A673 (cell line): Measurements from ENCODE around the gene NUMA1. TPM values are rescaled to one million over a fixed set of nuclear protein-coding genes. Genes with fewer than 3 reads are reported as not detected.
A peak's percentile ranks its signal among the peaks of the same experiment; 100 is the strongest.

Source experiments
- BruUV-seq: library from RNA; stranded (reverse); fragments of 400-500 nt; replicated peaks from 2 replicates; lab custom pipeline; 2021; lab: Mats Ljungman, UMichigan
- CTCF ChIA-PET: fragments of 300-600 bp; sonication (Branson Sonifier 250); formaldehyde crosslinking; loops from one replicate; lab custom pipeline; 2022; ENCODE audit warnings: antibody characterized with exemption; lab: Charles Lee
- POLR2A ChIA-PET: fragments of 300-600 bp; sonication (Branson Sonifier 250); formaldehyde crosslinking; loops from one replicate; lab custom pipeline; 2022; ENCODE audit warnings: antibody characterized with exemption; ENCODE audit not compliant: low non-redundant PET; lab: Charles Lee
- DNase-seq: peaks from one replicate; pipeline ENCODE4 v3.0.0-alpha.2; 2015; ENCODE audit warnings: low spot score
- H3K27ac ChIP-seq: fragments of 200-600 bp; sonication (generic); 2 replicates; pipeline ENCODE4 v1.5.1; 2016; ENCODE audit warnings: mixed run types, low read depth, mild to moderate bottlenecking, mixed read lengths, antibody characterized with exemption, low read length; ENCODE audit not compliant: poor library complexity, severe bottlenecking
- H3K27me3 ChIP-seq: fragments of 200-600 bp; sonication (generic); replicated peaks from 2 replicates; pipeline ENCODE4 v1.6.1; 2017; ENCODE audit warnings: mixed run types, low read depth, mild to moderate bottlenecking, mixed read lengths, antibody characterized with exemption, low read length; ENCODE audit not compliant: insufficient read depth, poor library complexity
- H3K36me3 ChIP-seq: fragments of 200-600 bp; sonication (generic); 2 replicates; pipeline ENCODE4 v1.6.1; 2016; ENCODE audit warnings: mixed run types, mild to moderate bottlenecking, mixed read lengths, antibody characterized with exemption, low read length; ENCODE audit not compliant: insufficient read depth, poor library complexity, severe bottlenecking
- H3K4me1 ChIP-seq: fragments of 200-600 bp; sonication (generic); 2 replicates; pipeline ENCODE4 v1.6.1; 2017; ENCODE audit warnings: mixed run types, mild to moderate bottlenecking, mixed read lengths, antibody characterized with exemption, low read length; ENCODE audit not compliant: insufficient read depth, poor library complexity, severe bottlenecking
- H3K4me3 ChIP-seq: fragments of 200-600 bp; sonication (generic); 2 replicates; pipeline ENCODE4 v1.5.1; 2016; ENCODE audit warnings: low read depth, mixed run types, mild to moderate bottlenecking, mixed read lengths, low read length; ENCODE audit not compliant: poor library complexity, severe bottlenecking
- H3K9me3 ChIP-seq: fragments of 200-600 bp; sonication (generic); 2 replicates; pipeline ENCODE4 v1.6.1; 2016; ENCODE audit warnings: mixed run types, low read depth, mild to moderate bottlenecking, mixed read lengths, antibody characterized with exemption, low read length; ENCODE audit not compliant: poor library complexity, severe bottlenecking
- CTCF ChIP-seq: fragments of 300-800, 200-600 bp; sonication (generic); conservative IDR thresholded peaks from 2 replicates; pipeline ENCODE4 v1.5.1; 2017; ENCODE audit warnings: low read depth, mild to moderate bottlenecking, antibody characterized with exemption, low read length, moderate library complexity, mixed read lengths
- EZH2 ChIP-seq: fragments of 200-600 bp; sonication (generic); IDR thresholded peaks from 2 replicates; pipeline ENCODE4 v1.6.1; 2017; ENCODE audit warnings: borderline replicate concordance, low read depth, mild to moderate bottlenecking, mixed read lengths, antibody characterized with exemption, low read length; ENCODE audit not compliant: poor library complexity, severe bottlenecking
- intact Hi-C: fragments of 100-400 bp; cut with micrococcal nuclease; formaldehyde crosslinking; loops from one replicate; pipeline ENCODE4 v1.10.0; 2022; ENCODE audit not compliant: unreplicated experiment
- total RNA-seq: library from RNA; stranded (reverse); gene quantifications from 2 replicates; pipeline ENCODE4 v1.2.3, GENCODE V29; 2021

NUMA1 gene
- total RNA-seq, 1 experiment from 2014 or later: 216 TPM

- BruUV-seq: no TSS peak
- Histone ChIP-seq H3K36me3 (peaks cover 11% of the 10 kb centered on the region), H3K9me3 (no peaks in the 10 kb centered on the region), H3K4me3 (no peak overlapping the region), H3K27me3 (no peaks in the 10 kb centered on the region), H3K27ac (peak overlapping the region; percentile 36), H3K4me1 (peaks cover 26% of the 10 kb centered on the region)
- intact Hi-C loops: no loop called here
- POLR2A ChIA-PET: no interaction called here
- CTCF ChIA-PET: no interaction called here
- TF ChIP-seq EZH2: no peak
- no peak for DNase-seq
These were observed 10.5 kb downstream of the NUMA1 start for GRCh38 chr11:72069787-72070251.

DNA sequence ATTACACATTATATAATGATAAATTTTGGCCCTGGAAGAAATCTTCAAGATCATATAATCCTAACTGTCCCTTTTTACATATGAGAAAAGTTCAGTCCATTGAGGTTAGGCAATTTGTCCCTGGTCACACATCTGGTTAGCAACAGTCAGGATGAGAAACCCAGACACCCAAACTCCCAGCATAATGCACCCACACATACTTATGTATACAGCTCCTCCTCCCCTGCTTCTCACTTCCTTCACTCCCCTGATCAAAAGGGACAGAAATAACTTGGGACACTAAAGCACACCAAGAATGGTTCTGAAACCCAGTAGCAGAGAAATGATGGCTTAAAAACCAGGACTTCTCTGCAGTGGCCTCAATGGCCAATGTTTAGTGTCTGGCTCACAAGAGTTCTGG lies 11.1 kb downstream of the NUMA1 start:
- Histone ChIP-seq H3K27me3 (no peaks in the 10 kb centered on the region), H3K4me1 (peaks cover 26% of the 10 kb centered on the region), H3K4me3 (no peak overlapping the region), H3K9me3 (no peaks in the 10 kb centered on the region), H3K36me3 (peaks cover 13% of the 10 kb centered on the region), H3K27ac (peak overlapping the region; percentile 36)
- BruUV-seq: no TSS peak
- intact Hi-C loops: no loop called here
- ChIA-PET POLR2A (no interaction called here), CTCF (no interaction called here)
- DNase-seq: no peak
- TF ChIP-seq EZH2 (no peak), CTCF (no peak)

- intact Hi-C loops: no loop called here
- POLR2A ChIA-PET: no interaction called here
- H3K27me3 ChIP-seq: no peaks in the 10 kb centered on the region
- no peak for TF ChIP-seq EZH2
- no peak for TF ChIP-seq CTCF
- no peak overlapping the region for H3K4me3 ChIP-seq
- CTCF ChIA-PET: no interaction called here
- no peak for DNase-seq
- peaks cover 21% of the 10 kb centered on the region for H3K36me3 ChIP-seq
- no TSS peak for BruUV-seq
- H3K4me1 ChIP-seq: peaks cover 25% of the 10 kb centered on the region
- no peaks in the 10 kb centered on the region for H3K9me3 ChIP-seq
- no peak overlapping the region for H3K27ac ChIP-seq
These were observed 12.7 kb downstream of the NUMA1 start for GRCh38 chr11:72067676-72068075.

DNA sequence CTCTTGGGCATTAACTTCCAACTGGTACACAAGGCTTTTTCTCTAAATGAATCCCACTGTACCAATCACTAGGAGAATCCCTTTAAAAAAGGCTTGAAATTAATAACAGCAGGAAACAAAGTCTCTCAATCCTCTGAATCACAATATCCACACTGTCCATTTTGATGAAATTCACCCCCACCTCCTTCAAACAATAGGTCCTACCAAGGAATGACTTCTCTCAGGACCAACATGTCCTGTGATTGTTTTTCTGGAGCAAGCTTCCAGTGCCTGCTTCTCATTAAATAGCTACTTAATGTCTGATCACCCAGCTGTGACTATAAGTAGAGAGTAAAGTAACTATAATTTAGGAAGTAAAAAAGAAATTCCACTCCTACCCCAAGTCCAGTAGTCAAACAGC lies 13.1 kb downstream of the NUMA1 start:
- Histone ChIP-seq H3K27me3 (no peaks in the 10 kb centered on the region), H3K4me3 (no peak overlapping the region), H3K9me3 (no peaks in the 10 kb centered on the region), H3K4me1 (peaks cover 21% of the 10 kb centered on the region), H3K27ac (no peak overlapping the region), H3K36me3 (peaks cover 21% of the 10 kb centered on the region)
- TF ChIP-seq EZH2 (no peak), CTCF (no peak)
- ChIA-PET CTCF (no interaction called here), POLR2A (no interaction called here)
- intact Hi-C loops: no loop called here
- BruUV-seq: no TSS peak
- DNase-seq: no peak
